Type B pancreatic cell (in vitro differentiated cells): ENCODE measurements around the gene BAD. TPM values are rescaled to one million over a fixed set of nuclear protein-coding genes. Genes with fewer than 3 reads are reported as not detected.
A peak's percentile ranks its signal among the peaks of the same experiment; 100 is the strongest.
"Not testable (repeated sequence)": the region's sequence is repeated elsewhere in the genome, so short reads cannot be mapped to it uniquely, and the experiment has no call there.

Source experiments
- DNase-seq: peaks from one replicate; pipeline ENCODE4 v3.0.0; 2021; ENCODE audit warnings: mixed read lengths; ENCODE audit not compliant: unreplicated experiment; ENCODE audit errors: extremely low spot score
- H3K27ac Mint-ChIP-seq: 2 replicates; pipeline ENCODE4 v1.8.0; 2021; ENCODE audit warnings: mild to moderate bottlenecking, mixed read lengths
- H3K27me3 Mint-ChIP-seq: 2 replicates; pipeline ENCODE4 v1.8.0; 2021; ENCODE audit warnings: mixed read lengths
- H3K36me3 Mint-ChIP-seq: 2 replicates; pipeline ENCODE4 v1.8.0; 2021; ENCODE audit warnings: mixed read lengths
- H3K4me1 Mint-ChIP-seq: one replicate; pipeline ENCODE4 v1.8.0; 2021; ENCODE audit warnings: mixed read lengths; ENCODE audit not compliant: unreplicated experiment
- H3K4me3 Mint-ChIP-seq: 2 replicates; pipeline ENCODE4 v1.8.0; 2021; ENCODE audit warnings: mild to moderate bottlenecking, mixed read lengths
- H3K9me3 Mint-ChIP-seq: 2 replicates; pipeline ENCODE4 v1.8.0; 2021; ENCODE audit warnings: mixed read lengths
- CTCF ChIP-seq: fragments of 200-600 bp; sonication (generic); conservative IDR thresholded peaks from 2 replicates; pipeline ENCODE4 v1.5.0; 2021; ENCODE audit warnings: antibody characterized with exemption, mild to moderate bottlenecking
- total RNA-seq: library from RNA; stranded (reverse); gene quantifications from 2 replicates; pipeline ENCODE4 v1.2.1, GENCODE V29; 2021; ENCODE audit warnings: low replicate concordance

The BAD gene
- total RNA-seq, 1 donor from 2014 or later = 48.7 TPM

- peaks cover 10% of the 10 kb centered on the region for H3K4me1 Mint-ChIP-seq
- TF ChIP-seq CTCF = no peak
- H3K27me3 Mint-ChIP-seq = no peaks in the 10 kb centered on the region
- H3K27ac Mint-ChIP-seq = peak overlapping the region; percentile 81
- H3K36me3 Mint-ChIP-seq = peaks cover 5% of the 10 kb centered on the region
- no peaks in the 10 kb centered on the region for H3K9me3 Mint-ChIP-seq
- no peak for DNase-seq
- peak overlapping the region; percentile 60 for H3K4me3 Mint-ChIP-seq
Observed at GRCh38 chr11:64312947-64313346, 28.5 kb upstream of the BAD start.

GRCh38 chr11:64307795-64308194 lies 23.3 kb upstream of the BAD start:
- H3K4me1 Mint-ChIP-seq = peaks cover 21% of the 10 kb centered on the region
- H3K4me3 Mint-ChIP-seq = peak overlapping the region; percentile 18
- H3K27ac Mint-ChIP-seq = peak overlapping the region; percentile 26
- H3K9me3 Mint-ChIP-seq, H3K36me3 Mint-ChIP-seq, DNase-seq, H3K27me3 Mint-ChIP-seq: not testable (repeated sequence)

GRCh38 chr11:64306876-64307622 lies 22.6 kb upstream of the BAD start:
- H3K27me3 Mint-ChIP-seq = peaks cover under 1% of the 10 kb centered on the region
- TF ChIP-seq CTCF = no peak
- no peak for DNase-seq
- peak overlapping the region; percentile 96 for H3K4me3 Mint-ChIP-seq
- H3K27ac Mint-ChIP-seq = no peak overlapping the region
- H3K36me3 Mint-ChIP-seq = no peaks in the 10 kb centered on the region
- peaks cover 21% of the 10 kb centered on the region for H3K4me1 Mint-ChIP-seq
- no peaks in the 10 kb centered on the region for H3K9me3 Mint-ChIP-seq

- H3K4me1 Mint-ChIP-seq = peaks cover 21% of the 10 kb centered on the region
- peaks cover 4% of the 10 kb centered on the region for H3K27me3 Mint-ChIP-seq
- no peaks in the 10 kb centered on the region for H3K9me3 Mint-ChIP-seq
- no peaks in the 10 kb centered on the region for H3K36me3 Mint-ChIP-seq
- H3K4me3 Mint-ChIP-seq = peak overlapping the region; percentile 96
- no peak for DNase-seq
- peak overlapping the region; percentile 92 for H3K27ac Mint-ChIP-seq
- no peak for TF ChIP-seq CTCF
Observed at GRCh38 chr11:64306563-64306875, 22.1 kb upstream of the BAD start.

- Mint-ChIP-seq H3K9me3 (no peaks in the 10 kb centered on the region), H3K27me3 (peaks cover 7% of the 10 kb centered on the region), H3K27ac (peak overlapping the region; percentile 92), H3K36me3 (no peaks in the 10 kb centered on the region), H3K4me3 (peak overlapping the region; percentile 96), H3K4me1 (peaks cover 19% of the 10 kb centered on the region)
- TF ChIP-seq CTCF = peak; percentile 60
- DNase-seq = no peak
Observed at GRCh38 chr11:64305691-64306562, 21.5 kb upstream of the BAD start.
